ENCODE results near the gene TGM3. TPM values are rescaled to one million over a fixed set of nuclear protein-coding genes. Genes with fewer than 3 reads are reported as not detected.

TGM3 gene
- total RNA-seq, 1 experiment from 2014 or later = not detected

- no peak for DNase-seq (ENCODE audit: low read depth)
Observed at GRCh38 chr20:2379511-2380229, 83.9 kb downstream of the TGM3 start.

- no peak for DNase-seq (ENCODE audit: low read depth)
Observed at GRCh38 chr20:2380601-2381000, 84.8 kb downstream of the TGM3 start, which contains the start of gene TGM6. TSS of gene TGM6 (plus strand) at chr20:2380901. CDS start at chr20:2380969, 68 bp downstream.

GRCh38 chr20:2381303-2381702 lies 85.5 kb downstream of the TGM3 start:
- DNase-seq (ENCODE audit: low read depth) = no peak

GRCh38 chr20:2382833-2383232 lies 87.0 kb downstream of the TGM3 start:
- no peak for DNase-seq (ENCODE audit: low read depth)

- peak; percentile 61 for DNase-seq (ENCODE audit: low read depth)
Observed at GRCh38 chr20:2385026-2385425, 89.2 kb downstream of the TGM3 start.

GRCh38 chr20:2385496-2385895 lies 89.7 kb downstream of the TGM3 start:
- no peak for DNase-seq (ENCODE audit: low read depth)

- DNase-seq (ENCODE audit: low read depth) = peak; percentile 84
Observed at GRCh38 chr20:2386516-2387179, 90.8 kb downstream of the TGM3 start.

GRCh38 chr20:2387180-2387577 lies 91.4 kb downstream of the TGM3 start:
- DNase-seq (ENCODE audit: low read depth) = peak; percentile 47

- DNase-seq (ENCODE audit: low read depth) = no peak
Observed at GRCh38 chr20:2387580-2387979, 91.8 kb downstream of the TGM3 start.

Other genes with a start within 250 kb of the TGM3 start
- 10.8 and 21.7 TPM in 2 replicates for gene STK35, start 194.2 kb upstream of the TGM3 start, total RNA-seq (2014; rRNA removed; shearing (Covaris generic))
- not detected in 2 replicates for gene TGM6, start 84.9 kb downstream of the TGM3 start, total RNA-seq (2014; rRNA removed; shearing (Covaris generic))
- gene SNRPB, start 174.8 kb downstream of the TGM3 start, total RNA-seq (2014; rRNA removed; shearing (Covaris generic)) = 924 and 967 TPM in 2 replicates
- 10.5 and 13.8 TPM in 2 replicates for gene ZNF343, start 212.9 kb downstream of the TGM3 start, total RNA-seq (2014; rRNA removed; shearing (Covaris generic))
- not detected in 2 replicates for gene TMC2, start 240.6 kb downstream of the TGM3 start, total RNA-seq (2014; rRNA removed; shearing (Covaris generic))

Measured in Daoy (cell line).